GM10847 (cell line): ENCODE measurements around the gene PARK7.

Experiments used
- POLR2A ChIP-seq: IDR thresholded peaks from 2 replicates; pipeline ENCODE4 v1.6.1; 2011; ENCODE audit not compliant: insufficient read length; ENCODE audit errors: extremely low read depth

Gene PARK7

DNA sequence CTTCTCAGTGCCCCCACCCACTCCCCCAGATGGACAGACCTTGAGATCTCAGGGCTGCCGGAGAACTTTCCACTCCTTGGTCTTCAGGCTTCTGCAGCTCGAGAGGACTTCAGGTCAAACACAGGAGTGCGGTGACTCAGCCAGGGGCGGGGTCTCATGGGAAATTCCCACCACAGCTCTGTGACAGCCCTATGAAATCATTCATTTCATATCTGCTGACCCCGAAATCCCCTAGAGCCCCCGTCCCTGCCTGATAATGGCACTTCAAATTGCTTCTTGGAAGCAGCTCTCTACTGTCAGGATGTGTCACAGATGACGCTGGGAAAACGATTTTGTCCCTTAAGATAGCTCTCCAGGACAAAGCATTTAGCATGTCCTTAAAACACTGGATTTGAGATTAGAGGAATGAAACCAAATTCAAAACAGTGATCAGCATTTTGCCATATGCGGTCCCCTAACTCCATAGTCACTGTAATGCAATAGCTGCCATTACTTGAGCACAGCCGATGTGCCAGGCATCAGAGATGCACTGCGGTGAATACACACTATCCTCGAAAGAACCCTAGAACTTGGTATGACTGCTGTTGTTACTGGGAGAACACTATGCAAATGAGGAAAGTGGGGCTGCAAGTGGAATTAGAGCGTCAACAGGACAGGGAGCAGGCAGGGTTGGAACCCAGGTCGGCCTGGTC lies 20.6 kb upstream of the PARK7 start, which contains the start of gene TNFRSF9:
TSS of gene TNFRSF9 (minus strand) at position 95 of the 692 bp plus-strand sequence. CDS start 845 bp downstream, outside the sequence.
- TF ChIP-seq POLR2A: no peak

DNA sequence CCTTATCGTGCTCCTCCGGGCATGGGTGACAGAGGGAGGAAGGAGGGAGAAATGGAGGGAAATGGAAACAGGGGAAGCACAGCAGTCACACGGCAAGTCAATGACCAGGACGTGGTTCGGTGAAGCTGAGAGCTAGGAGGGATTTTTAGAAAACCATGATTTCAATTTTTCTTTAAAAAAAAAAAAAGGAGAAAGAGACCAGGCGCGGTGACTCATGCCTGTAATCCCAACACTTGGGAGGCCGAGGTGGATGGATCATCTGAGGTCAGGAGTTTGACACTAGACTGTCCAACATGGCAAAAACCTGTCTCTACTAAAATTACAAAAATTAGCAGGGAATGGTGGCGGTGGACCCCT lies 20.1 kb upstream of the PARK7 start:
- TF ChIP-seq POLR2A: no peak

- no peak for TF ChIP-seq POLR2A
Observed at GRCh38 chr1:7942214-7942921, 19.1 kb upstream of the PARK7 start.

DNA sequence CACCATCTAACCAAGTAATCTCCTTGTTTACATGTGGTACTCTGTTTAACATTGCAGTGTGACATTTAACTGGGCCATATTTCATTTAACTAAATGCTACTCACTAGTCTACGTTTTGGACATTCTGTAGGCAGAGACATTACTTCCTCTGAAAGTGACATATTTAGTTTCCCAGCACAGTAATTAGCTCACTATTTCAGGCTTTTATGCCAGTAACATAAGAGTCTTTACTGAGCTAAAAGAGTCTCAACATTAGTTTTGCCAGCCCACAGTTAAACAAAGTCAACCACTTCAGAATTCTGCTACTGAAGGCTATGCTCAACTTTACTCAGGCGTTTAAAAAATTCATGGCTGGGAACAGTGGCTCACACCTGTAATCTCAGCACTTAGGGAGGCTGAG lies 18.3 kb upstream of the PARK7 start:
- no peak for TF ChIP-seq POLR2A

- TF ChIP-seq POLR2A: no peak
Observed at GRCh38 chr1:7948960-7949359, 12.6 kb upstream of the PARK7 start.

GRCh38 chr1:7953850-7954609 lies 7.5 kb upstream of the PARK7 start:
- TF ChIP-seq POLR2A: peak; percentile 45

DNA sequence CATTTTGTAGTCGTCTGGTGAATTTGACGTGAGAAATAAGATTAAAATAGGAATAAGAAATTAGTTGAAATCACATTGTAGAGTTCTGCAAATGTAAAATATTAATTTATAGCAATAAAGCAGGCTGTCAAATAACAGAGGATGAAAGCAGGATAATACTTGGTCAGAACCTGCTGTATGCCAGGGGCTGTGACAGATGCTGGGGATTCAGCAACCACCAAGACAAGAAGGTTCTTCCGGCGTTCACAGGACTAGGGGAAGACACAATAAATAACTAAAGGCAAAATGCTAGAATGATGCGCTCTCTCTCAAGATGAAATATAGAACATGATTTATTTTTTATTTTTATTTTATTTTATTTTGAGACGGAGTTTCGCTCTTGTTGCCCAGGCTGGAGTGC lies 6.8 kb upstream of the PARK7 start:
- TF ChIP-seq POLR2A: no peak

DNA sequence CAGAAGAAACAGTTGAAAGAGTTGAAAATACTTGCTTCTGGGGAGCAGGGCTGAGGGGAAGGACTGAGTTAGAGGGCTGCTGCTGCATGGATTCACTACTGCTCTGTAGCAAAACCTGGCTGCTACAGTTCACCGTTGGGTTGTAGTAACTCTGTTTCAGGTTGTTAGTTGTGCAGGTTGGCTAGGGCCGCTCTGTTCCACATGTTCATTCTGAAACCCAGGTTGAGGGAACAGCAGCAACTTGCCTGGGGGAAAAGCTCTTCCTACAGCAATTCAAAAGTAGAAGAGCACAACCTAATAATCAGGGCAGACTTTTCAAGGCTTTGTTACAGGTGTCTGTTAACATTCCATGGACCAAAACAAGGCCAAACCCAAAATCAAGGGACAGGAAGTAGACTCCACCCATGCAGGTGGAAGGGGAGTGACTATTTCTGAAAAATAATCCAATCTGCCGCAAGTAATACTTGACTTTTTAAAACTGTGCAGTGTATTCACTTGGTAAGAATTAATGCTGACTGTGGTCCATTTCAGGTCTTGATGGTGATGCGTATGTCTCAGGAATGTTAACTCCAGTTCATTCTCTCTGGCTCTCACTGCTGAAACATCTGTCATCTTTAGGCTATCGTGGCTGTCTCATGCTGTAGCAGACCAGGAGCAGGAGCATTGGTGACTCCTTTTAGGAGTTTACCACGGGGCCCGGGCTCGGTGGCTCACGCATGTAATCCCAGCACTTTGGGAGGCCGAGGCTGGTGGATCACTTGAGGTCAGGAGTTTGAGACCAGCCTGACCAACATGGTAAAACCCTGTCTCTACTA lies 5.1 kb upstream of the PARK7 start:
- no peak for TF ChIP-seq POLR2A

- no peak for TF ChIP-seq POLR2A
Observed at GRCh38 chr1:7960165-7960564, 1.3 kb upstream of the PARK7 start.

- TF ChIP-seq POLR2A: no peak
Observed at GRCh38 chr1:7960867-7961215, 670 bp upstream of the PARK7 start.

GRCh38 chr1:7962014-7962335 lies 464 bp downstream of the PARK7 start:
- no peak for TF ChIP-seq POLR2A

GRCh38 chr1:7962636-7963377 lies 1.3 kb downstream of the PARK7 start:
- no peak for TF ChIP-seq POLR2A

DNA sequence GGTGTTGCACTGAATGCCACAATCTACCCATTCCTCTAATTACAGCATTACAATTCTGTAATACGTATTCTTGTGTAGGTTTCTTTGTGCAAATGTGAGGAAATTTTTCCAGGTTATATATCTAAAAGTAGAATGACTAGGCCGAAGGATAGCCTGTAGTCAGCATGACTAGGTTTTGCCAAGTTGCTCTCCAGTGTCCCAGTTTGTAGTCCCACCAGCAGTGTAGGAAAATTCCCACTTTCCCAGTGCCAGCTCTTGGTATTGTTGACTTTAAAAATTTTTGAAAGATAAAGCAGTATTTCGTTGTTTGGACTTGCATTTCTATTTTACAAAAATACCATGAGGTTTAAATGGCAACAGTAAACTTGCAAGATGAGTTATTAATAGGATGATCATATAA lies 3.0 kb downstream of the PARK7 start:
- no peak for TF ChIP-seq POLR2A

DNA sequence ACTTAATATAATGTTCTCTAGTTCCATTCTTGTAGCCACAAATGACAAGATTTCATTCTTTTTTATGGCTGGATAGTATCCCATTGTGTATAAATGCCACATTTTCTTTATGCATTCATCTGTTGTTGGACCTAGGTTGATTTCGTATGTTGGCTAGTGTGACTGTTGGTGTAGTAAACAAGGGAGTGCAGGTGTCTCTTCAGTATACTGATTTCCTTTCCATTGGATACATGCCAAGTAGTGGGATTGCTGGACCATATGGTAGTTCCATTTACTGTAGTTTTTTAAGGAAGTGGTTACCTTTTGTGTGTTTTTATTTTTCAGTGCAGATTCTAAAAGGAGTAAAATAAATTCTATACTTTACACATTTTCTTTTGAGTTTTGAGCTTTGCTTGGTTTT lies 5.7 kb downstream of the PARK7 start:
- TF ChIP-seq POLR2A: no peak

DNA sequence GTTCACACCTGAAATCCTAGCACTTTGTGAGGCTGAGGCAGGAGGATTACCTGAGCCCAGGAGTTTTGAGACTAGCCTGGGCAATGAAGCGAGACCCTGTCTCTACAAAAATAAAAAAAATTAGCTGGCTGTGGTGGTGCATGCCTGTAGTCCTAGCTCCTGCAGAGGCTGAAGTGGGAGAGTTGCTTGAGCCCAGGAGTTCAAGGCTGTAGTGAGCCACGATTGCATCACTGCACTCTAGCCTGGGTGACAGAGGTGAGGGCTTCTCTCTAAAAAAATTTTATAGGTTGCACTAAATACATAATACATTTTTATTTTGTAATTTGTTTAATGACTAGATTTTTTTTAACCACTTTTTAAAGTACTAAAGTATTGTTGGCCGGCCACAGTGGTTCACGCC lies 6.1 kb downstream of the PARK7 start:
- no peak for TF ChIP-seq POLR2A

DNA sequence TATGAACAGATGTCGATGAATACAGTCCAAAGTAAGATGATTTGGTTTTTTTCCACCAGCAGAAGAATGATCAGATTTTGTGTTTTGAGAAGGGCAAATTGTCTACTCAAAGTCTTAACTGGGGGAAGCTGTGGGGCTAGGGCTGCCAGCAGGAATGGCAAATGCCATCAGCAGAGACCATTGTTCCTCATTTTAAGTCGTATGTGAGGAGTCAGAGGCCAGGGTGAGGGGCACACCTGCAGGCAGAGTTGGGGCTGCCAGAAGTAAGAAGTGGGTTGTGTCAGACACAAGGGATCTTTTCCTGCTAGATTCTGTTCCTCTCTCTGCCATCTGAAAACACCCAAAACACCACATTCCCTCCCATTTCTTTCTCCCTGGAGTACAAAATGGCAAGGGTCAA lies 8.7 kb downstream of the PARK7 start:
- no peak for TF ChIP-seq POLR2A
